Measurements from ENCODE around the gene SLC15A4.

Gene SLC15A4

DNA sequence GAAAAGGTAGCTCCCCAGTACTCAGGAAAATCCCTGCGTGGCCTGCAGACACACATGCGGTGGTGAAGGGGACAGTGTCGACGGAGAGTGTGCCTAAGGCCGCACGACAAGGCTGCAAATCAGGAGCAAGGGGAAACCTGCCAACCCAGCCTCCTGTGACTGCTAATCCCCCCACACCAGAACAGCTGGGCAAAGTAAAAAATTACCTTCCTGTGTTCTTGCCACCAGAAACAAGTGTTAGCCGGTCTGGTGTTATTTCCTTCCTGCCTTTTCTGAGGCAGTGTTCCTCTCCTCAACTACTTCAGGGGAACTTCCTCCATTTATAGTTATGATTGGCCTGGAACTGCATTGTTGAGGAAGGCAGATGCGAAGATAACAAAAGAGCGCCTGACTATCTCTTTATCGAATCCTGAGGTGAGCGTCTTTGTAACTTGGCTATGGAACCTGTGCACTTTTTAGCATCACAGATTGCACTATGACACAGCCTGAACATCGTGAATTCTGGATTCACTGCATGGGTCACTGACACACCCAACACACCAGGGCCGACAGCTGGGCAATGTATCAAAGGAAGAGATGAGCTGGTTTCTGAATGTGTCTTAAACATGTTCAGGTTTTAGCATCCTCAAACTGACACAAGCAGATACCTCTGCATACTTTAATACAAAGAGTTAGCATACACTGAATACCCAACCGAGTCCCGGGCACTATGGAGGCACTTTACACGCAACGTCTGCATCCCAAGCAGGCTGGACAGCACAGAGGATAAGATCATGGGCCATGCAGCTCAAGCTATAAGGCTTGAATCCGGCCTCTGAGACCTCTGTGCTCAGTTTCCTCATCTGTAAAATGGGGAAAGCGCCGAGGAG lies 28.9 kb downstream of the SLC15A4 start:
- DNase-seq (ENCODE audit: low read depth): no peak

DNA sequence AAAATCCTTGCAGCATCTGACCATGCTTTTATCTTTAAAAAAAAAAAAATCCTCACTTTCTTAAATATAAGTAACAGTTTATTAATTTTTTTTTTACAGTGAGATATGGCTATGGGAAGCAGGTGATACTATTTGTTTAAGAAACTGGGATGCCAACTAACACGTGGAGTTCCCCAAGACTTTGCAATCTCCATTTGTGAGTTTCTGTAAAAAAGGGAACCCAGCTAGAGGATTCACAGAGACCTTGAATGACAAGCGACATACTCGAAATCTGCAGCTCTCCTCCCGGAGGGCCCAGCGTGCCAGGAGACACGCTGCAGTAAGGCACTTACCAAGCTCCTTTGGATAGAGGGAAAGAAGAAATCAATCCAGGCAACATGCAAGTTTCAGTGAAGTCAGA lies 30.1 kb downstream of the SLC15A4 start:
- DNase-seq (ENCODE audit: low read depth): no peak

DNA sequence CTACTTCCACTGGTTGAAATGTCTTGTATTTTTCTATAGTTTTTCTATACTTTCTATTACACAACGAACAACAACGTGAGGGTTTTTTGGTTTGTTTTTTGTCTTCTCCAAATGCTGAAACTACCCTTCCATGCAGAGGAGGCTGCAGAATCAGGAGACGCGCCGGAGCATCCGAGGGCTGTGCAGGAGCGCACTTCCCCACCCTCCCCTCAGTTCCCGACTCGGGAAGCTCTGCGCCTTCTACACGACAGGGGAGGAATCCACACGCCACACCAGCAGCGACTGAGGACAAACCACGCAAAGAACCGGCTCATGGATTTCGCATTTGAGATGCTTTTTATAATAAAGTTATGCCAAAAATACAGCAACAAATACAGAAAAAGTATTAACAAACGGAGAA lies 30.9 kb downstream of the SLC15A4 start:
- DNase-seq (ENCODE audit: low read depth): no peak

DNA sequence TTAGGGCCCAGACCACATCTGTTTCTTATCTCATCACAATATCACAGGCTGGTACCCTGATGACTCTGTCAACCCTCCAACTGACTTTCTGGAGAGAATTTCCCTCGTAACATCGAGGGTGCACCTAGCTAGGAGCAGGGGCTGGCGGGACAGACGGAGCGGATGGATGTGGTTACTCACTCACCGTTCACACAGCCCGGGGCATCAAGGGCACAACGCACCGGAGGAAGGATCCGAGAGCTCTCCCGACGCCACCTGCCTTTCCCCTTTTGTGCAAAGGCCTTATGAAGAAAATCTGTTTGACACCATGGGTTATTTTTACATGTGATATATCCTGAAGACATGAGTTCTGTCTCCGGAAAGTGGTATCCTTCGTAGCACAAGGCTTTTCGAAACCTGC lies 31.4 kb downstream of the SLC15A4 start:
- no peak for DNase-seq (ENCODE audit: low read depth)

DNA sequence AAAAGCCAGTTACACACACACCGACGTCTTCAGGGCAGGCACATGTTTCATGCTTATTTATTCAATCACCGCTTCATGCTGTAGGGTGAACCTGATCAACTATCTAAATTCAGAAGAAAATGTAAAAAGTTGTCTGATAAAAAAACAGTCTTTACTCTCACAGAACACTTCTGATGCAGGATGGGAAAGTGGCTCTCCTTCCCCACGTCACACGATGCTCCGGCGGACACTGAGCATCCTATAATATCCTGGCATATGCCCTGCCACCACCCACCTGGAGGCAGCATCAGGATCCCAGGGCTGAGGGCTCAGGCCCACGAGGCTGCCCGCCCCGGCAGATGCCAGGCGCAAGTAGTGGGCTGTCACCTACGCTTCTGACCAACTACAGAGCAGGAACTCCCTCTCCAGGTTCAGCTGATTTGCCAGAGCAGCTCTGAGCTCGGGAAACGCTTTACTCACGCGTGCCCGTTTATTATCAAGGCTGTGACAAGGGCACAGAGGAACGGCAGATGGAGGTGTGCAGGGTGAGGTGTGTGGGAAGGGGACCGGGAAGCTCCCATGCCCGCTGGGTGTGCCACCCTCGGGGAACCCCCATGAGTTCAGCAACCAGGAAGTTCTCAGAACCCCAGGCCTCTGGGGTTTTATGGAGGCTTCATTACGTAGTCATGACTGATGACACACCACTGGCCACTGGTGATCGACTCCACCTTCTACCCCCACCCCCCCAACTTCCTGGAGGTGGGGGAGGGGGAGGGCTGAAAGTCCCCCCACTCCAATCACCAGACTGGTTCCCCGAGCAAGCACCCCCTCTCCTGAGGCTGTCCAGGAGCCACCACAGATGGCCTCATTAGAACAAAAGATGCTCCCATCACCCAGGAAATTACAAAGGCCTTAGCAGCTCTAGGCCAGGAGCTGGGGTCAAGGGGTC lies 32.1 kb downstream of the SLC15A4 start:
- DNase-seq (ENCODE audit: low read depth): no peak

DNA sequence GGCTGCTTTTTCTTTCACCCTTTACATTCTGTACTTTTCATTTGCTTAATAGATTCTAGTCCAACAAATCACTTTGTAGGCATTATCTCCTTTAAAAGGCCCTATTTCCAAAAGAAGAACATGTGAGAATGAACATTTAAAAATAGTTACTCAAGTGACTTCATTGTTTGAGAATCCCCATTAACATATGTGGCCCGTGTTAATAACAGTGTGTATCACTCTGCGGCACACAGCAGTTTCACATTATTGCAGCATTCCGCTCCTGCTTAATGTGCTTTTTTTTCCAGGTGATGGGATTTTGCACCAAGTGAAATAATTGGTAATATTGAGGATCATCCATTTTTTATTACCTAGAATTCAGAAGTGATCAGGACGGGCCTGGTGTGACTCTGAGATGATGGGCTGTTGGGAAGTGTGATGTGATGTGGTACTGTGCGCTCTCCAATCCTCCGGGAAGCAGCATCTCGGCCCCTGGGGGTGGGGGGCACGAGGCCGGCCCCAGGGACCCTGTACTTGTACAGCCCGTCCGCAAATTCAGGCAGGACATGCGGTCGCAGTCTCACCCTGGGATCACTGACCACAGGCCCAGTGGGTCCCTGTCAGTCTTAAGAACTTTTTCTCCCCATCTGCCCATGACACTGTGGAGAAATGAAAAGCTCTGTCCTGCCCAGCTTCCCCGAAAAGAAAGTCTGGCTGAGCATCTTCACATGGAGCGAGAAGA lies 32.9 kb downstream of the SLC15A4 start:
- DNase-seq (ENCODE audit: low read depth): no peak

DNA sequence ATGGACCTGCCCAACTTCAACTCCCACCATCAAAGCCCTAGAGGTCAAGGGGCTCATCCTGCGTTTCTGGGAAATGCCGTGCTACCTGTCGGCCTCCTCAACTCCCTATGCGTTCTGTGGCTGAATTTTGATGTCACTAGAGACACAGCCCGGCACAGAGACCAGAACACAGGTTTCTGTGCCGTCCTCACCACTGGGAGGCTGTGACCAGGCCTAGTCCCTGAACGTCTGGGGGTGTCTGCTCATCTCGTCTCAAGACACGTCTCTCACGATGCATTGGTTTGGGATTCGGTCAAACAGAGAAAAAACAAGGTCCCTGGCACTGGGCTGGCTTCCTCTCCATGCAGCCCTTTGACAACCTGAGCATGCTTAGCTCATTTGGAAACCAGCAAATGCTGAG lies 33.5 kb downstream of the SLC15A4 start:
- DNase-seq (ENCODE audit: low read depth): no peak

DNA sequence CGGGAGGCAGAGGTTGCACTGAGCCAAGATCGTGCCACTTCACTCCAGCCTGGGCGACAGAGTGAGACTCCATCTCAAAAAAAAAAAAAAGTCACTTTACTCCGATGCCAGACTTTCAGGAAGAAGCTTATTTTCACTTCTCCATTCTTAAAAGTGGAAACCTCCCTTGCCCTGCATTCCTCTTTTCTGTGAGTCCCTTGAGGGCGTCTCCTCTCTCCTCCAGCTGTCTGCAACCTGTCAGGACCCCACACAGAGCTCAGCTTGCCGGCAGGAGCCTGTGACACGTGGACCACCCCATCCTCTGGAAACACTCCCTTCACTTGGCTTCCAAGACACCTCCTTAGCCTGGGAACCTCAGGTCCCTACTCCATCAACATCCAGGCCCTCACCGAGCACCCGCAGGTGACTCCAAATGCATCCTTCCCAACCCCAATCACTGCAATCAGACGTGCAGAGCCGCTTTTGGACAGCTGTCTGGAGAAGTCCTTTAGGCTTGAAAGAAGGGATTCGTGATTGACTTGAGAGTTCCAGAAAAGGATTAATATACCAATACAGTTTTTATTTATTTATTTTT lies 34.3 kb downstream of the SLC15A4 start:
- DNase-seq (ENCODE audit: low read depth): no peak

DNA sequence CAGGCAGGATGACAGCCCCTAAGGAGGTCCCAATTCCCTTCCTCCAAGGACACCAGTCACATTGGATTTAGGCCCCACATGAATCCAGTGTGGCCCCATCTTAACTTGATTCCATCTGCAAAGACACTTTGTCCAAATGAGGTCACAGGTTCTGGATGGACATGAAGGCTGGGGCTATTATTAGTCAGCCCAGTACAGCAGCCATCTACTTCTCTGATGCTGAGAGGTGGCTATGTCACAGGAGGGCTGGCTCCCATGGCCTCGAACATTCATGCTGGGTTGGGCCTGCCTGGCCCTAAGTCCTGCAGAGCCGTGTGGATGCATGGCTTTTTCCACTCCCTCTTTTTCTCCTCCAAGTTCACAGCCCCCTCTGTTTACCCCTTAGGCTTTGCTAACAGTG lies 35.9 kb downstream of the SLC15A4 start:
- no peak for DNase-seq (ENCODE audit: low read depth)

DNA sequence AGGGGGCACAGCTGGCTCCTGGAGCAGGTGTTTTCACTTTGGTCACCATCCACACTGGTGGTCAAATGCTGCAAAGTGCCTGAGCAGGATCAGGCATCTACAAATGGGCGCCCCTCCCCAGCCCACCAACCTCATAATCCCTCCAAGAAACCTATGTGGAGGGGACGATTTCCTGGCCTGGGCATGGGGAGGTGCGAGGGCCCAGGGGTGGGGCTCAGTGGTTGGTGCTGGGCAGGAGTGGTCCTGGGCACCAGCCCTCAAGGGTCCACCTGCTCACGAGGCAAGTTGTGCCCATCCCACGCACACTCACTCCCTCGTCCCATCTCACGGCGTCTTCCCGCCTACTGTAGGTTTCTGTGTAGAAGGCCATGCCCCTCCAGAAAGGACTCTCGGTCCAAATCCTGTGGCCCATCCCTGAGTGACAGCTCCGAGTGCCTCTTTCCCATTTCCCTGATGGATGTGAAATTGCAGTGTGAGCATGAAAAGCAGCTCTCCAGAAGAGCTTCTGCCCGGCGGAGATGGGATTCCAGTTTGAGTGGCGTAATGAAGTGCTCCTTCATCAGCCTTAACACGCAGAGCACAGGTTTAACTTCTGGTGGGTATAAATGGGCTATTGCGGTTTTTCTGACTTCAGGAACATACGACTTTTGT lies 36.9 kb downstream of the SLC15A4 start:
- DNase-seq (ENCODE audit: low read depth): no peak

DNA sequence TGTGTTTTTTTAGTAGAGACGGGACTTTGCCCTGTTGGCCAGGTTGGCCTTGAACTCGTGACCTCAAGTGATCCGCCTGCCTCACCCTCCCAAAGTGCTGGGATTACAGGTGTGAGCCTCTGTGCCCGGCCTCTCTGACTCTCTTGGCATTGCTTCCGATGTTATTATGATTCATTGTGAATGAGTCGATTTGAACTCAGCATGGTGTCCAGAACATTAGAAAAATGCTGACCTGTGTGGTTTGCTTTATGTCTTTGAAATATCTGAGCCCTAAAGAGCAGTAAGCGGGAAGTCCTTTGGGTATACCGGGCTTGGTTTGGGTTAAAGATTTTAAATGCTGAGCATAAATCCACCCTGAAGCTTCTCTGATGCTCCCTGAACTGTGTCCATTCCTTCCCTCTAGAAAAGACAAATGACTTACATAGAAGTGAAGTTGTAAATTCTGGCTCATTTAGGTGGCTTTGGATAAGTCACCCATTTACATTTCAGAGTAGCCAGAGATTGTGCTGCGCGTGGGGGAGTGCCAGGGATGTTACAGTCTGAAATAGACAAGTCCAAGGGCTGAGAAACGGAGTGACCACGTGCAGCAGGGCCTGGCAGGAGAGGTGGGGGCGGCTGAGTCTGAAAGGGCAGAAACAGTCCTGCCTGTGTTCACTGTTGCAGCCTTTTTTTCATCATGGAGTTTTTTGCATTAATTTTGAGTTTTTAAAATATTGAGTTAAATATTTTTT lies 39.6 kb downstream of the SLC15A4 start:
- DNase-seq (ENCODE audit: low read depth): no peak

DNA sequence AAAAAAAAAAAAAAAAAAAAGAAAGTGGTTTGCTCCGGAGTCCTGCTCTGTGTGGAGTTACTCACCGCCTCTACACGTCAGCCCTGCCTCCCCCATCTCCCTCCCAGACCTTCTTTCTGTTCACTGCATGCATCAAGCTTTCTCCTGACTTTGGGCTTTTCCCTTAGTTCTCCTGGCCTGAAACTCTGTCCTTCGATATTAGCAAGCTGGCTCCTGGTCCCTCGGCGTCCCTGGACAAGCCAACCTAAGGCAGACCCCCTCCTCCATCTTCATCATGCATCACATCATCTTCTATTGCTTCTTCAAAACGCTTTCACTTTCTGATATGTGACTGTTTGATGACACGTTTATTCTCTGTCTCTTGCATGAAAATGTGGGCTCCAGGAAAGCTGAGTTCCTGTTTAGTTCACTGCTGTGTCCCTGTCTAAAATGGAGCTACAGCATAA lies 40.6 kb downstream of the SLC15A4 start:
- DNase-seq (ENCODE audit: low read depth): no peak

DNA sequence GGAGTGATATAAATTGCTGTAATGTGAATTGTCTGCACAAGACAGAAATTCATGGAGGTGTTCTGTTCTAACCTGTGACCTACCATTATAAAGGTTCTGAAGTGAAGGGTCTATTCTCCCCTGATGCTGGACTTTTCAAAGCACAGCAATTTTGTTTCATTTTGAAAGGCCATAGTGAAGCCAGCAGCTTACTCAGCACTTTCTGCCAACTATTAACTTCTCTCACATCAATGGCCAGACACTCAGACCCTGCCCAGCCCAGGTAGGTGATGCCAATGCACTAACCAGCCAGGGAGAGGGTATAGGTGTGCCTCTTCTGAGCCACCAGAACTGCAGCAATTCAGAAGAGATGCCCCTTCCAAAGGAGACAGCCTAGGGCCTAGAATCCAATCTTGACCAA lies 43.9 kb downstream of the SLC15A4 start:
- no peak for DNase-seq (ENCODE audit: low read depth)

DNA sequence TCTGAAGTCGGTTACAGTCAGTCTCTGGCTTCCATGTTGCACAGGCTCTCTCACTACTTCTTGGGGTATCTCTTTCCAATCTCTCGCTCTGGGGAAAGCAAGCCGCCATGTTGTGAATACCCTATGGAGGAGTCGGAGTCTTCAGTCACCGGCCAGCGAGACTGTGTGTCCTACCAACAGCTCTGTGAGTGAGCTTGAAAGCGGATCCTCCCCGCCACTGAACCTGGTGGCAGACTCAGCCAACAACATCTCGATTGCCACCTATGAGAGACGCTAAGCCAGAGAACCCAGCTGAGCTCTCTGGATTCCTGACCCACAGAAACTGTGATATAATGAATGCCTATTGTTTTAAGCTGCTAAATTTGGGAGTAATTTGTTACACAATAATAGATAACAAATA lies 51.5 kb downstream of the SLC15A4 start:
- no peak for DNase-seq (ENCODE audit: low read depth)

DNA sequence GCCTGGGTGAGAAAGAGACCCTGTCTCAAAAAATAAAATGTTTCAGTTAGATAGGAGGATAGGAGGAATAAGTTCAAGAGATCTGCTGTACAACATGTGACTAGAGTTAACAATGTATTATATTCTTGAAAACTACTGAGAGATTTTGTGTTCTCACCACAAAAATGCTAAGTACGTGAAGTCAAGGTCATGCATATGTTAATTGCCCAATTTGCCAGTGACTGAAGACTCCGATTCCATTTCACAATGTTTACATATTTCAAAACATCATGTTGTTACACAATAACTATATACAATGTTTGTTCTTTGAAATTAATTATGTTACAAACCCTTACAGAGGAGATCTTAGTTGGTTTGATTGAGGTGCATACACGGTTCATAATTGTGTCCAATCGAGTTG lies 52.1 kb downstream of the SLC15A4 start:
- DNase-seq (ENCODE audit: low read depth): no peak

DNA sequence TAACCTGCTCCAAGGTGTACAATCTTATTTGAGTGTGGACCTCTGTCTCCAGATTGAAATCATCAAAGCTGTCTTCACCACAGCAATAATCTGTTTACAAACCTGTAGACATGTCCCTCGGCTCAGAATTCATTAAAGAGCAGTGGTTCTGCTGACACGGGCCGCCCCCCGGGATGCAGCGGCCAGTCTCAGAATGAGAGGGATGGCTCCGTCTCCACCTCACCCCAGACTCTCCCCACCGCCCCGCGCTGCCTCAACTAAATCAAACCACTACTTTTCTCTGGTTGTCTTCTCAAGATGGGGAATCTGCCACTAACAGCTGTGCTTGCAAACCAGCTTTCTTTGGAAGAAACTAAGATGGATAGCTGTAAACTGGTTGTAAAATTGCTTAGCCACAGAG lies 56.2 kb downstream of the SLC15A4 start:
- no peak for DNase-seq (ENCODE audit: low read depth)

DNA sequence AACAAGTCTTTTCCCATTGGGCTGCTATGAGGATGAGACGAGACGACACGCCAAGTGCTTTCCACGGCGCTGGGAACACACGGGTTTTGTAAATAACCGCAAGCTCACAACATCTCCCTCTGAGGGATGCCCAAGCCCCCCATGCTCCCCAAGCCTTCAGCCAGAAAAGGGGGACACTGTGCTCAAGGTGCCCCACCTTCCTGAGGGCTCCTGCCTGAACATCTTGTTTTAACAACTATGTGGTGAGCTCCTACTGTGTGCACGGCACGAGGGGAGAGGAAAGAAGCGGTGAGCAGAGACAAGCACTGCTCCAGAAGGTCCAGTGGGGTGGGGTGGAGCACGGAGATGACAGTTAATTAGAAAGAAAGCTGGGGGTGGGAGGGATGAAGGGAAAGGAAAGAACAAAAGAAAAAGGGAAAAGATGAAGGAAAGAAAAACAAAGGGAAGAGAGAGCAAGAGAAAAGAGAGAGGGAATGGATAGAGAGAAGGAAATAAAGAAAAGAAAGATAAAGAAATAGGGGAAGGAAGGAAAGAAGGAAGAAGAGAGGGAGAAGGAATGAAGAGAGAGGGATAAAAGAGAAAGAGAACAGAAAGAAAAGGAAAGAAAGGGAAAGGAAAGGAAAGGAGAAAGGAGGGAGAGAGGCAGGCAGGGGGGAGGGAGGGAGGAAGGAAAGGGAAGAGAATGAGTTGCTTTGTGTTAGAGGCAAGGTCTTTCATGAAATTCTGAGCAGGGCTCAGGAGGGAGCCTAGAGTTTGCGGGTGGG lies 56.8 kb downstream of the SLC15A4 start:
- no peak for DNase-seq (ENCODE audit: low read depth)

DNA sequence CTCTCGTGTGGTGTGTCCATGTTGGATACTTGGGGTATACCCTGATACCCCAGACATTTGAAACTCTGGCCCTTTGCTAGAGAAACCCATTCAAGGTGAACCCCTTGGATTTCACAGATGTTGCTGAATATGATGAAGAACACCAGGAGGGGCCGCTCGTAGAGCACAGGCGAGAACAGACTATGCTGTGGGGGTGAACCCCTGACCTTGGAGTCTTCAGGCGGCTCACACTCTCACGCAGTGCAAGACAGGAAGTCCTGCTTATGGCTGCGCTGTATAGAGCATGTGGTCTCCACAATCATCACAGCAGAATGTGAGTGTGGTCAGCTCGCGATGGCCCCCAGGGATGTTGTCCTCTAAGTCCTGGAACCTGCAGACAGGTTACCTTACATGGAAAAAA lies 60.4 kb downstream of the SLC15A4 start:
- DNase-seq (ENCODE audit: low read depth): no peak

DNA sequence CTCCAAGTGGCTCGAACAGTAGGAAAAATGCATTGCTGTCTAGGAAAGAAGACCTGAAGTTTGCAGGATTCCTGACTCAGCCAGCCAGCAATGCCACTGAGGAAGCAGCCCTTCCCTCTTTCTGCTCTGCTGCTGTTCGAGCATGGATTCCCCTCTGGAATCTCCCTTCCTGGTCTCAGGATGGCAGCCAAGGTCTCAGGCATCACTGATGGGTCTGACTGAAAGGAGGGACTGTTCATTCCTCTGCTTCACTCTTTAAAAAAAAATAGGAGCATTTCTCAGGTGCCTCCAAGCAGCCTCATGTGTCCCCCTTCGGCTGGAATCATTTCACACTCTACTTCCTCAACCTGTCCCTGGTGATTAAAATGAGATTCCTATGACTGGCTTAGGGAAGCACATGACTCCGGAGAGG lies 62.4 kb downstream of the SLC15A4 start:
- DNase-seq (ENCODE audit: low read depth): no peak

DNA sequence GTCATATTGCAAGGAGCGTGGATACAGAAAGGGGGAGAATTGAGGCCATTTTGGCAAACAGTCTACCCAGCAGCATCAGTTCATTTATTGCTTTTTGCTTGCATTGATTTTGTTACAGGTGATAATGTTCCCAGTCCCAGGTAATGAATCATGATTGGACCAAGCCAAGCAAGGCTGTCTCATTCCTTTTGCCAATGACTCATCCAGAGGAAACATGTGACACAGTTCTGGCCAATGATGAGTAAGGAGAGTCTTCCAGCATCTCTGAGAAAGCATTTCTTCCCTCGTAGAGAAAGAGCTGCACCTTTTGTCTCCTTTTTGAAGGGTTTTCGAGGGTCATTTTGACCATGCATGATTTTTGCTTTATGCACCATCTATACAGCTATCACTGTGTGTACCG lies 68.2 kb downstream of the SLC15A4 start:
- no peak for DNase-seq (ENCODE audit: low read depth)
